HepG2 (cell line): ENCODE measurements around the gene ADGRV1. TPM values are rescaled to one million over a fixed set of nuclear protein-coding genes. Genes with fewer than 3 reads are reported as not detected.

Source experiments
- CSRNP1 ChIP-seq: sonication (generic); formaldehyde crosslinking; IDR thresholded peaks from 2 replicates; pipeline ENCODE4 v1.8.1; 2023; ENCODE audit warnings: mild to moderate bottlenecking, missing genetic modification reagents
- FLYWCH1 ChIP-seq: sonication (generic); formaldehyde crosslinking; IDR thresholded peaks from 2 replicates; pipeline ENCODE4 v1.8.1; 2023; ENCODE audit warnings: mild to moderate bottlenecking, missing genetic modification reagents
- GMEB2 ChIP-seq: IDR thresholded peaks from 2 replicates; pipeline ENCODE4 v1.6.1; 2016; ENCODE audit warnings: missing biosample characterization, missing genetic modification reagents, low read depth
- HINFP ChIP-seq: sonication (generic); formaldehyde crosslinking; IDR thresholded peaks from 2 replicates; pipeline ENCODE4 v1.4.0; 2020; ENCODE audit warnings: low read depth, mild to moderate bottlenecking, missing genetic modification reagents
- HMG20B ChIP-seq: conservative IDR thresholded peaks from 2 replicates; pipeline ENCODE4 v1.6.1; 2016; ENCODE audit warnings: missing genetic modification reagents, missing compliant biosample characterization
- ISX ChIP-seq: sonication (generic); formaldehyde crosslinking; conservative IDR thresholded peaks from 2 replicates; pipeline ENCODE4 v1.5.0; 2020; ENCODE audit warnings: missing genetic modification reagents
- PPARG ChIP-seq: conservative IDR thresholded peaks from 2 replicates; pipeline ENCODE4 v1.6.1; 2016; ENCODE audit warnings: missing biosample characterization, missing genetic modification reagents
- SAP130 ChIP-seq: IDR thresholded peaks from 2 replicates; pipeline ENCODE4 v1.6.1; 2016; ENCODE audit warnings: low read depth
- TSC22D2 ChIP-seq: sonication (generic); formaldehyde crosslinking; IDR thresholded peaks from 2 replicates; pipeline ENCODE4 v1.5.1; 2020; ENCODE audit warnings: missing genetic modification reagents, mild to moderate bottlenecking, borderline replicate concordance
- ZBTB20 ChIP-seq: sonication (generic); formaldehyde crosslinking; IDR thresholded peaks from 2 replicates; pipeline ENCODE4 v1.8.1; 2023; ENCODE audit warnings: missing genetic modification reagents, low read depth, mild to moderate bottlenecking, borderline replicate concordance
- ZBTB49 ChIP-seq: sonication (generic); formaldehyde crosslinking; IDR thresholded peaks from 2 replicates; pipeline ENCODE4 v1.4.0; 2020; ENCODE audit warnings: missing genetic modification reagents, borderline replicate concordance
- ZFYVE20 ChIP-seq: sonication (generic); formaldehyde crosslinking; IDR thresholded peaks from 2 replicates; pipeline ENCODE4 v1.8.0; 2023; ENCODE audit warnings: low read depth, mild to moderate bottlenecking, moderate library complexity, missing genetic modification reagents, borderline replicate concordance
- ZMYM4 ChIP-seq: sonication (generic); formaldehyde crosslinking; IDR thresholded peaks from 2 replicates; pipeline ENCODE4 v1.8.1; 2023; ENCODE audit warnings: mild to moderate bottlenecking, missing genetic modification reagents
- ZNF138 ChIP-seq: sonication (generic); formaldehyde crosslinking; IDR thresholded peaks from 2 replicates; pipeline ENCODE4 v1.5.0; 2020; ENCODE audit warnings: mild to moderate bottlenecking, low read depth, missing genetic modification reagents
- ZNF280B ChIP-seq: sonication (generic); formaldehyde crosslinking; IDR thresholded peaks from 2 replicates; pipeline ENCODE4 v1.5.0; 2020; ENCODE audit warnings: missing genetic modification reagents, mild to moderate bottlenecking, borderline replicate concordance
- ZNF335 ChIP-seq: sonication (generic); formaldehyde crosslinking; IDR thresholded peaks from 2 replicates; pipeline ENCODE4 v1.4.0; 2020; ENCODE audit warnings: missing genetic modification reagents
- ZNF468 ChIP-seq: sonication (generic); formaldehyde crosslinking; IDR thresholded peaks from 2 replicates; pipeline ENCODE4 v1.8.0; 2022; ENCODE audit warnings: mild to moderate bottlenecking, moderate library complexity, missing genetic modification reagents
- ZNF678 ChIP-seq: sonication (generic); formaldehyde crosslinking; IDR thresholded peaks from 2 replicates; pipeline ENCODE4 v1.4.0; 2020; ENCODE audit warnings: mild to moderate bottlenecking, missing genetic modification reagents
- ZNF724P ChIP-seq: sonication (generic); formaldehyde crosslinking; IDR thresholded peaks from 2 replicates; pipeline ENCODE4 v1.8.0; 2022; ENCODE audit warnings: missing genetic modification reagents, borderline replicate concordance
- ZNF883 ChIP-seq: sonication (generic); formaldehyde crosslinking; IDR thresholded peaks from 2 replicates; pipeline ENCODE4 v1.5.1; 2020; ENCODE audit warnings: mild to moderate bottlenecking, missing genetic modification reagents; ENCODE audit errors: not compliant biosample characterization
- polyA plus RNA-seq, 8 experiments: library from polyadenylated mRNA; depleted of rRNA in 3 of 8; stranded (reverse) in 7 of 8; unstranded in 1 of 8; fragments of >200 nt; fragmentation: Illumina TruSeq in 4 of 8; extraction: Trizol in 4 of 8; gene quantifications; 2 replicates each; pipeline versions ENCODE4 v1.2.1 to v1.2.3, GENCODE V29; 2011 to 2016; ENCODE audit warnings: low read depth in 4 of 8, missing spikeins in 1 of 8, mixed read lengths in 1 of 8; ENCODE audit not compliant: insufficient read depth in 1 of 8
- total RNA-seq, 5 experiments: library from RNA; depleted of rRNA; stranded (reverse); fragments of >200 nt; fragmentation: Illumina TruSeq; extraction: Trizol; gene quantifications; 2 replicates each; pipeline ENCODE4 v1.2.3, GENCODE V29; 2016; ENCODE audit warnings: low read depth in 1 of 5

Gene ADGRV1
- total and polyA plus RNA-seq, 2 of the 13 experiments (the other 11 are each of a cell fraction or from before 2014, with no cell fraction given): 1.7 to 3.9 TPM

- TF ChIP-seq ZNF678 (CRISPR knock-in tag) (no peak), ZNF335 (CRISPR knock-in tag) (no peak), CSRNP1 (CRISPR knock-in tag) (no peak), ZNF724P (CRISPR knock-in tag) (no peak), ISX (CRISPR knock-in tag) (no peak), SAP130 (peak; percentile 55; the same call in 1 of the 2 replicates), ZNF138 (CRISPR knock-in tag) (no peak), PPARG (CRISPR knock-in tag) (0 out of 2 replicates have a peak, but pooled peaks have one; percentile 69), ZNF280B (no peak), ZBTB20 (peak; percentile 68; the same call in 1 of the 2 replicates), ZNF468 (CRISPR knock-in tag) (no peak), TSC22D2 (no peak), ZNF883 (CRISPR knock-in tag) (no peak), FLYWCH1 (CRISPR knock-in tag) (no peak), ZFYVE20 (CRISPR knock-in tag) (no peak), HINFP (CRISPR knock-in tag) (no peak), ZBTB49 (CRISPR knock-in tag) (no peak), GMEB2 (CRISPR knock-in tag) (no peak), ZMYM4 (CRISPR knock-in tag) (peak; percentile 49; the same call in 1 of the 2 replicates), HMG20B (CRISPR knock-in tag) (no peak)
These were observed 391.1 kb downstream of the ADGRV1 start (continued) for GRCh38 chr5:90949469-90950358.
